HG03045 (cell line): ENCODE results near the gene COL24A1.

ENCODE experiments used
- ATAC-seq: cut with Tn5 transposase; IDR thresholded peaks from one replicate; pipeline ENCODE4 v1.9.1; 2021; ENCODE audit warnings: mild to moderate bottlenecking, moderate library complexity; ENCODE audit not compliant: unreplicated experiment

Gene COL24A1

GRCh38 chr1:86156566-86157455 is at the start of gene COL24A1:
COL24A1 (minus strand) TSS chr1:86156772; CDS start chr1:86156396, 376 bp downstream.
- no peak for ATAC-seq

GRCh38 chr1:86205741-86206140 is 49.2 kb upstream of the COL24A1 start:
- ATAC-seq, result no peak

- ATAC-seq, result no peak
These were observed 46.2 kb upstream of the COL24A1 start for GRCh38 chr1:86202552-86203340.

GRCh38 chr1:86201311-86201710 is 44.7 kb upstream of the COL24A1 start:
- ATAC-seq, result no peak

GRCh38 chr1:86200901-86201300 is 44.3 kb upstream of the COL24A1 start:
- ATAC-seq, result no peak

- ATAC-seq, result no peak
These were observed 40.8 kb upstream of the COL24A1 start for GRCh38 chr1:86197206-86197855.

GRCh38 chr1:86195281-86195680 is 38.7 kb upstream of the COL24A1 start:
- ATAC-seq, result no peak

- ATAC-seq, result no peak
These were observed 38.0 kb upstream of the COL24A1 start for GRCh38 chr1:86194491-86195034.

GRCh38 chr1:86192417-86192816 is 35.8 kb upstream of the COL24A1 start:
- no peak for ATAC-seq

GRCh38 chr1:86191958-86192357 is 35.4 kb upstream of the COL24A1 start:
- no peak for ATAC-seq

- no peak for ATAC-seq
These were observed 34.3 kb upstream of the COL24A1 start for GRCh38 chr1:86190873-86191272.

- no peak for ATAC-seq
These were observed 27.9 kb upstream of the COL24A1 start for GRCh38 chr1:86184426-86184825.

GRCh38 chr1:86183810-86184209 is 27.2 kb upstream of the COL24A1 start:
- ATAC-seq, result no peak

- no peak for ATAC-seq
These were observed 19.7 kb upstream of the COL24A1 start for GRCh38 chr1:86176226-86176625.

GRCh38 chr1:86175756-86176155 is 19.2 kb upstream of the COL24A1 start:
- no peak for ATAC-seq

- no peak for ATAC-seq
These were observed 13.1 kb upstream of the COL24A1 start for GRCh38 chr1:86169625-86170024.

GRCh38 chr1:86159800-86160199 is 3.2 kb upstream of the COL24A1 start:
- no peak for ATAC-seq

- no peak for ATAC-seq
These were observed 586 bp downstream of the COL24A1 start for GRCh38 chr1:86155807-86156565.

- no peak for ATAC-seq
These were observed 1.3 kb downstream of the COL24A1 start for GRCh38 chr1:86155051-86155806.
